HL-60/S4 treated with retinoic acid at 250 ng/mL for 4 days and 3 days (cell line): Measurements from ENCODE around the gene C3orf85.

Experiments used
- in situ Hi-C: fragments of 300-500 bp; cut with MboI; formaldehyde crosslinking; loops from 2 replicates; pipeline ENCODE4 v1.7.0; 2022; ENCODE audit warnings: low sequenced_read_pairs

Gene C3orf85

DNA sequence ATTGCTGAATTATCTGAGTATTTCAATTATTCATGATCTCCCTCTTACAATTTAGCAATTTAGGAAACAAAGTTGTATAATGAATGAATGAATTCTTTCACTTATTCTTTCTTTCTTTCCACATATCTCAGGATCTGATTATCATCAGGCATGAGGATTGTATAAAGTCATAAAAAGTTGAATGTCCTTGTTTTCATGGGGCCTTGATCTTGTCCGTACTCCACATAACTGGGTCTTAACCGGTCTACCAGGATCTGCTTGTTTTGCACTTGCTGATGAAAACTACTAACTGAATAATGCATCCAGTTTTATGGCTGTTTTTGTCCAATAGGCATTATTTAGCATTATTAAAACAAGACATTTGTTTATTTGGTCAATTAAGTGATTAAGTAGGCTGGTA lies 12.6 kb downstream of the C3orf85 start:
- in situ Hi-C loops: no loop called here

DNA sequence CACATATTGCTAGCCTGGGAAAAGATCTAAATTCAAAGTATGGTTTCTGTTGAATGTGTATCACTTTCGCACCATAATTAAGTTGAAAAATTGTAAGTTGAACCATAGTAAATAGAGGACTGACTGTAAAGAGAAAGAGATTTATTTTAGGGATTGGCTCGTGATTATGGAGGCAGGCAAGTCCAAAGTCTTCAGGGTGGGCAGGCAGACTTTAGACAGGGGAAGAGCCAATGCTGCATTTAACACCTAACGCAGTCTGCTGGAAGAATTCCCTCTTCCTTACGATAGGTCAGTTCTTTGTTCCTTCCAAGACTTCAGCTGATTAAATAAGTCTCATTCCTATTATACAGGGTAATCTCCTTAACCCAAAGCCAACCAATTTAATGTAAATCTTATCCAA lies 15.8 kb downstream of the C3orf85 start:
- in situ Hi-C loops: no loop called here

DNA sequence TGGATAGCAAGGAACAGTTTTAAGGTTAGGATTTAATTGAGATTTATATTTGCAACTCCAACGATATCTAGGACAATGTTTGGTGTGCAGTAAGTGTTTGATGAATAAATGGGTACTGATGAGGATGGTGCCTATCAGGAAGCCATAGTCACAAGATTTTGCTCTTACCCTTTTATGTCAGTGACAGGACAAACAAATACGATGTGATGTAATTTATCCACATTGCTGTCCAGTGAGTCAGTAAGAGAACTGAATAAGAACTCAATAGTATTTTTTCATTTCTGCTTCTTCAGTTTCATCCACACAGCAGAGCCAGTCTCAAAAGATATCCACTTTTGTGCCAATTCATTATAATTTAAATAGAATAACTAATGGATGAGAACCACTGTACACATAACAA lies 18.5 kb downstream of the C3orf85 start:
- in situ Hi-C loops: no loop called here

DNA sequence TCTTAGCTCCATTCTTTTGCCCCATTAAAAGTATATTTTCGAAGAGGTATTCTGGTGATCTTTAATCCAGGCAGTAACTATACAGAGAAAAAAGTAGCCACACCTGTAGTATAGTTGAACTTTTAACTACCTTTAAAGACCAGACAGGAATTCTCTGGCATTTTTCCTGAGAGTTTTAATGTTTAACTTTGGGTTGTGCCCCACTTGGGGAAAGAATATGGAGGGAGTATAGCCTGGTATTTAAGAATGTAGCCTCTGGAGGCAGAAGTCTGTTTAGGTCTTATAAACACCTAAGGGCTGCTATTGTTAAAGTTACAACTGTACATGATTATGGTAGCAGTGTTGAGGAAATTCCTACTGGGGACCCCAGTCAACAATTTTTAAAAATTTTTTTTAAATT lies 19.3 kb downstream of the C3orf85 start:
- in situ Hi-C loops: no loop called here

DNA sequence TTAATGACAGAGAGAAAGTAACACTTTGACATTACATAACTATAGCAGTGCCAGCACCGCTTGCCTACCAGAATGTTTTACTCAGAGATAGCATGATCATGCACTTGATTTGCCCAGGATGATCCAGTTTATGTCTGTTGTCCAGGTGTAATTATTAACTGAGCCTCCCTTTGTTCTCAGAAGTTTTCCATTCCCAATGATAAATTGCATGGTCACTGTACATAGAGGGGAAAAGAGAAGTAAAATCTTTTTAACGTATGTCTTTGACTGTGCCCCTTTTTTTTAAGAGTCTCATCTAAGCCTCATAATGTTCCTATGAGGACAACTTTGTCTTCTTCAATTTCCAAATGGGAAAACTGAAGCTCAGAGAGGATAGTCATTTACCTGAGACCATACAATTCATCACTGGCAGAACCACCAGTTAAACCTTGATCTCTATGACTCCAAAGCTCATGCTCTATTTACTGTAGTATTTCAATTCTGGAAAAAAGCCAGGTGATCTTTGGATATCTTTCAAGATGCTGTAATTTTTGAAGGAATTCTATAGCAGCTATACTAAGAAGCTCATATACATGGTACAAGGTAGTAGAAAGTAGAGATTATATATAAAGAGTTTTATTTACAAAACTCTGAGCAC lies 25.1 kb downstream of the C3orf85 start:
- in situ Hi-C loops: no loop called here

DNA sequence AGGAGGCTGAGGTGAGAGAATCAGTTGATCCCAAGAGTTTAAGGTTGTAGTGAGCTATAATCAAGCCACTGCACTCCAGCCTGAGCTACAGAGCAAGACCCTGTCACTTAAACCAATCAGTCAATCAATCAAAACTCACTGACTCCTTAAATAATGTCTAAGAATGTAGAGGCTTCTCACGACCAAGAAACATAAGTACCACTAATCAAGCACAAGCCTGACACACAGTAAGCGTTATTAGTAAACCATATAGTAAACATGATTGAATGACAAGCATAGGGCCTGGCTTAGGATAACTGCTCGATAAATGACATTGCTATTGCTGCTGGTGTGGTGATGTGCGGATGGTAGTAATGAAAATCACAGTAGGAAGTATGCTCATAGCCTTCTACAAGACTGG lies 29.4 kb downstream of the C3orf85 start:
- in situ Hi-C loops: no loop called here

DNA sequence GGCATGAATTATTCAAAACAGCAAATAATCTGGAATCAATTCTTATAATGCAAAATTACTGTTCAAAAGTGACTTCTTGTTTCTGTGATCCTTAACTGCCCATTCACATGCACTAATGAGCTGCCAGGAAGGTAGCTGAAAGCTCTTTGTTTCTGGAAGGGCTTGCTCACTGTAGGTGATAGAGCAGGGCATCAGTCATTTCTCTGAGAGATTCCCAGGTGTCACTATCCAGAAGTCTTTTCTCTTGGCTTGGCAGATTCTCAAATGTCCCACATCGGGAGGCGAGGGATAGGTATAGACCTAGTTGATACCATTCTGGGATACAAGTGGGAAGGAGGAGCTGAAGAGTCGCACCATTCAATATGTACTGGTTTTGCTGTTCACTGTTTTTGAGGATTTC lies 35.0 kb downstream of the C3orf85 start:
- in situ Hi-C loops: no loop called here

DNA sequence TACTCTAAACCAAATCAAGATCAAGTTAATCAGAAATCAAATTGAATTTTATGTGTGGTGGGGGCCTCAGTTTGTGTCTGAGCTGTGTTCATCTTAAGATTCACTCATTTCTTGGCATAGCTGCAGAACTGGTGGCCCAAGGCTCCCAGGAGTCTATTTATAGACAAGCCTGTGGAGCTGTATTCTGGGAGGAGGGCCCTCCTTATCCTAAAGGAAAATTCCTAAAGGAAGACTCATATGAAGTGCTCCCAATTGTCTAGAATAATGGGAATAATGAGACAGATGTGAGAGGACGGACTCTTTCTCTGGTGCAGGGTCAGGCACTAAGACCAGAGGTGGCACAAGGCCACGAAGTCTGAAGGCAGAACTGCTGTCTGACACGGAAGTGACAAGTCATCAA lies 38.9 kb downstream of the C3orf85 start:
- in situ Hi-C loops: no loop called here

DNA sequence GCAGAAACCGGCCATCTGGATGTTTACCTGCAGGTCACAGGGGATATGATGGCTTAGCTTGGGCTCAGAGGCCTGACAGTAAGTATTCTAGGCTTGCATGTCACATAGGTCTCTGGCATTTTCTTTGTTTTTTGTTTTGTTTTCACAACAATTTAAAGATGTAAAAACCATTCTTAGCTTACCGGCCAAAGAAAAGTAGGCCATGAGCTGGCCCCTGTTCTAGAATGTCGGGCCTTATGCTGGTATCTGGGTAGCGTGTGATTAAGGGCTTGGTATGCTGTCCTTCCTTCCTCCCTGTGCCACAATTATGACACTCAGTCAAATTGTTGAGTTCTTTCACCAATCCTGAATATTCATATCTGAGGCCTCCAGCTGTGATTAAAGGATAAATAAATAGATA lies 40.2 kb downstream of the C3orf85 start:
- in situ Hi-C loops: no loop called here

DNA sequence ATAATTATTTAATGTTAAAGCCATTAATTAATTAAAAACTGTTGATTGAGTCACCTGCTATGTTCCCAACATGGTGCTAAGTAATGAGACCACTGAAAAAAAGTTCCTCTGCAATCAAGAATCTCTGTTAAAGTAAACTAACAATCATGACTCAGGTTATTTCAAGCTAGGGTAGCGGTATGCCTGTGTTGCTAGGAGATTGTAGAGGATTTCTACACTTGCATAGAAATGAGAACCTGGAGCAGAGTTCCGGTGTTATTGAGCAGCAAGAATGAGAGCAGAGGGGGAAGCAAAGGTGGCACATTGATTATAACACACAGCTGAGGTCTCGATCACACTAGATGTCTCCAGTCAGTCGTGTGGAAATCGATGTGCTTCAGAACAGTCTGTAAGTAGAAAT lies 41.4 kb downstream of the C3orf85 start:
- in situ Hi-C loops: no loop called here

DNA sequence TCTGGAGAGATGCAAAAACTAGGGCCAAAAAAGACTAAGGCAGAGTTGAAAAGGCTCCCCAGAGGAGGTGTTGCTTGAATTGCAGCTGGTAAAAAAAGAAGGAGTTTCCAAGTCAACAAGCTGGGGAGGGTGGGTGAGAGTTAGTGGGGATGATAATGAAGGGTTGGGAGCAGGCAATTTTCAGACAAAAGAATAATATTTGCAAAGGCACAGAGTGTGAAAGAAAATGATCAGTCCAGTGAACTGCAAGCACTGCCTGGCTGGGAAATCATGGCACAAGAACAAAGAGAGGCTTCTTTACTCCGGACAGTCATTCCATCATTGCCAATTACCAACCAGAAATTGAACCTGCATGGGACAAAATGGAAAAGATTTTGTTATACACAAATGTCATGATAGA lies 42.2 kb downstream of the C3orf85 start:
- in situ Hi-C loops: no loop called here

DNA sequence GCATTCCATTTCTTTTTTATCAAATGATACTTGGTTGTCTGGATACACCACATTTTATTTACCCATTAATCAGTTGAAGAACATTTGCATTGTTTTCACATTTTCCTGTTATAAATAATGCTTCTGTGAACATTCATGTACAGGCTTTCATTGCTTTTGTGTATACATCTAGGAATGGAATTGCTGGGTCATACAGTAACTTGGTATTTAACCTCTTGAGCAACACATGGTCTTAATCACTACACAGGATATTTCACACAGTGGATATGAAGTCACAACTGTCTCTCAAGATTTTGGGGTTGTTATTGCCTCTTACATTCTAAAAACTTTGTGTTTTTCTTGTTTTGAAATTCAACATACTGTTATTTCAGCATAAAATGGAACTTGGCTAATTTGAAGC lies 48.2 kb downstream of the C3orf85 start:
- in situ Hi-C loops: no loop called here

DNA sequence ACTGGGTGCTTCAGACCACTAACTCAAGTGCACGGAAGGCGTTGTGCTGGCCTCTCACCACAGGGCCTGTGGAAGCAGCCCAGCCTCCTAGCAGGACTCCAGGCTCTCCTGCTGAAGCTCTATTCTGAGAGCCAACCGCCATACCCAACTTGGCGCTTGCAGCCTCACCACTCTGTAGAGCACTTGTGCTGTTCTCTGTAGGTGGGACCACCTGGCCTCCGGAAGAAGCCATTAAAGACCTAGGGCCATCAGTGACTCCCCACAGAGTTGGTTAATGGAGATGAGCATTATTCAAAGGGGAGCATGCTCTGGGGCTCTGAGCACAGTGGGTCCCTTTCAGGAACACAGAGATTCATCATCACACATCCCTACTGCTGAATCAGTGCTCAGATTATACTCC lies 50.9 kb downstream of the C3orf85 start:
- in situ Hi-C loops: no loop called here

DNA sequence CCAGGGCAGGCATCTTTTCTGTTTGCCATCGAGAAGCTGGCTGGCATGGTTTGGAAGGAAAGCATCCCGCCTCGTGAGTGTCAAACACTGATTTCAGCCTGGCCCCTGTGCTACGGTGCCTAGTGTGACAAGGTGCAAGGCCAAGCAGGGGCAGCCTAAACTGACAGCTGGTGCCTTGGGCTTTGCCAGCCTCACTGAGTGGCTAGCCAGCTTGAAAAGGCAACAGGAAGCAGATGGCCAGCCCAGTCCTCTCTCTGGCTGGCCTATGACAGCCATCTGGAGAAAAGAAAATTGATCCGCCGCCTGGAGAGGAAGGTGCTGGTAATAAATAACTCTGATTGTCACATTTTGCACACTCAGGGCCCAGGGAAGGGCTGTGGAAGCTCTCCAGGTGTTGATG lies 52.2 kb downstream of the C3orf85 start:
- in situ Hi-C loops: no loop called here

DNA sequence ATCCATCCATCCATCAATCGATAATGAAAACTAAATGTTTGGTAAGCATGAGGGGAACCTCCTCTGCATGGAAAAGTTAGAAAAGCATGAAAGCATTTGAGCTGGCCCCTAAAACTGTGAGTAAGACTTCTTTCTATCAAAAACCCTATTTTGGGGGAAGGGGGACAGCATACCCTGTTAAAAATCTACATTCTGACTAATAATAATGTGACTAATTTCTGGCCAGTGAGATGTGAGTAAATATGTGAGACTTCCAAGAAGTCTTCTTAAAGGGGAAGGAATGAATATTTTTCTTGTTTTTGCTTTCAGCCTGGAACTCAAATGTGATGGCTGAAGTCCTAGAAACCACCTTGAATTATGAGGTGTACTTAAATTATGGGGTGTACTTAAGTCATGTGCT lies 54.9 kb downstream of the C3orf85 start:
- in situ Hi-C loops: no loop called here

DNA sequence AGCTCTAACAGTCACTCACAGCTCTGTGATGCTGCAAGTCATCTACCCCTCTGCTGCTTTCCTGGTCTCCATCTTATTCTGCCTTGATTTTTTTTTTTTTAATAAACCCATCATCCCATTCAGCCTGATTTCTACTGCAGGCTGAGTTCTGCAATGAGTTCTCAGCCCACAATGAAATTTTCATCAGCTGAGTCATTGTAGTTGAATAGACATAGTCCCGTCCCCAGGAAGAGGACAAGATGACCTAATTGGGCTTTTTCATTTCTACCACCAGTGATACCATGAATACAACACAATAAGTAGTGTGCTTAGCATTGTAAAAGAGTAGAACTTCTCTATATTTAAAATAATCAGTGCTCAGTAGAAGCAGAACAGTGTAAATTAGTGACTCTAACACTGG lies 59.3 kb downstream of the C3orf85 start:
- in situ Hi-C loops: no loop called here
